GM12878 (cell line): Measurements from ENCODE around the gene BBS2.

Experiments used
- CTCF ChIP-seq, 3 experiments: IDR thresholded peaks in 2 of 3; conservative IDR thresholded peaks in 1 of 3; 2 replicates each; pipeline ENCODE4 v1.5.1; 2011; ENCODE audit warnings: low read depth in 3 of 3, low read length in 3 of 3, mild to moderate bottlenecking in 3 of 3, control low read depth in 2 of 3, moderate library complexity in 2 of 3, inconsistent platforms in 1 of 3, mixed read lengths in 1 of 3; ENCODE audit not compliant: control insufficient read depth in 2 of 3, insufficient read depth in 1 of 3; ENCODE audit errors: extremely low read depth in 1 of 3
- EP300 ChIP-seq, 2 experiments: fragments of 150-350 bp in 1 of 2; IDR thresholded peaks; 2 replicates each; pipeline ENCODE4 v1.6.1; 2011 to 2012; ENCODE audit warnings: low read depth in 2 of 2, low read length in 2 of 2, borderline replicate concordance in 1 of 2, improper control_type of control experiment in 1 of 2, inconsistent platforms in 1 of 2; ENCODE audit not compliant: control insufficient read depth in 1 of 2
- HDAC2 ChIP-seq: fragments of 200-600 bp; sonication (generic); IDR thresholded peaks from 2 replicates; pipeline ENCODE4 v1.6.1; 2017
- NR2C1 ChIP-seq: fragments of 450-650 bp; IDR thresholded peaks from 2 replicates; pipeline ENCODE4 v1.6.1; 2017; ENCODE audit warnings: antibody characterized with exemption, mild to moderate bottlenecking, moderate library complexity
- NR2C2 ChIP-seq: IDR thresholded peaks from 2 replicates; pipeline ENCODE4 v1.6.1; 2011; ENCODE audit warnings: borderline replicate concordance, low read depth; ENCODE audit not compliant: control insufficient read depth, insufficient read length
- POLR2A ChIP-seq: IDR thresholded peaks from 2 replicates; pipeline ENCODE4 v1.6.1; 2011; ENCODE audit warnings: low read depth, mild to moderate bottlenecking, low read length
- RELA ChIP-seq: fragments of 450-650 bp; IDR thresholded peaks from 2 replicates; pipeline ENCODE4 v1.8.0; 2014; ENCODE audit warnings: borderline replicate concordance; ENCODE audit not compliant: partially characterized antibody
- REST ChIP-seq: IDR thresholded peaks from 2 replicates; pipeline ENCODE4 v1.6.1; 2012; ENCODE audit warnings: mild to moderate bottlenecking, low read depth, low read length
- SIN3A ChIP-seq: IDR thresholded peaks from 2 replicates; pipeline ENCODE4 v1.6.1; 2012; ENCODE audit warnings: low read depth, low read length, improper control_type of control experiment
- TCF3 ChIP-seq: IDR thresholded peaks from 2 replicates; pipeline ENCODE4 v1.6.1; 2012; ENCODE audit warnings: low read depth, mild to moderate bottlenecking, low read length, borderline replicate concordance; ENCODE audit not compliant: insufficient read depth
- USF2 ChIP-seq: IDR thresholded peaks from 2 replicates; pipeline ENCODE4 v1.6.1; 2011; ENCODE audit warnings: low read depth, low read length, improper control_type of control experiment, borderline replicate concordance

- TF ChIP-seq HDAC2 (no peak), USF2 (no peak), TCF3 (no peak), SIN3A (no peak), CTCF (IDR thresholded peaks at IDR 0.05 in 2 of 3, conservative IDR thresholded peaks at IDR 0.05 in 1 of 3; ENCODE audit: control insufficient read depth in 2 of 3, extremely low read depth in 1 of 3, insufficient read depth in 1 of 3, low read depth in 3 of 3, low read length in 3 of 3) (no peak), RELA (no peak), EP300 (IDR thresholded peaks at IDR 0.05; ENCODE audit: borderline replicate concordance in 1 of 2, control insufficient read depth in 1 of 2, low read depth in 2 of 2, low read length in 2 of 2) (no peak), POLR2A (no peak), NR2C2 (no peak), REST (no peak), NR2C1 (no peak)
These were observed 38.4 kb upstream of the BBS2 start for GRCh38 chr16:56558024-56558747.
